ENCODE data around the gene TPD52L3.

TPD52L3 gene

GRCh38 chr9:6328103-6328502 is at the start of gene TPD52L3:
TSS of gene TPD52L3 (plus strand) at chr9:6328375. CDS start at chr9:6328596, 221 bp downstream.
- DNase-seq = no peak

- no peak for DNase-seq
These were observed 26.3 kb upstream of the TPD52L3 start for GRCh38 chr9:6301858-6302257.

- no peak for DNase-seq
These were observed 25.8 kb upstream of the TPD52L3 start for GRCh38 chr9:6302417-6302816.

- no peak for DNase-seq
These were observed 23.9 kb upstream of the TPD52L3 start for GRCh38 chr9:6304232-6304631.

GRCh38 chr9:6305954-6306563 is 22.1 kb upstream of the TPD52L3 start:
- DNase-seq = no peak

GRCh38 chr9:6307551-6308096 is 20.6 kb upstream of the TPD52L3 start:
- no peak for DNase-seq

- DNase-seq = no peak
These were observed 2.9 kb downstream of the TPD52L3 start for GRCh38 chr9:6330958-6331634.

- no peak for DNase-seq
These were observed 6.1 kb downstream of the TPD52L3 start for GRCh38 chr9:6334305-6334704.

- no peak for DNase-seq
These were observed 20.6 kb downstream of the TPD52L3 start for GRCh38 chr9:6348766-6349165.

- no peak for DNase-seq
These were observed 23.6 kb downstream of the TPD52L3 start for GRCh38 chr9:6351737-6352136.

GRCh38 chr9:6354072-6354686 is 26.0 kb downstream of the TPD52L3 start:
- peak in 1 of 2 experiments; percentile 7 for DNase-seq

GRCh38 chr9:6355728-6356127 is 27.6 kb downstream of the TPD52L3 start:
- DNase-seq = no peak

- no peak for DNase-seq
These were observed 28.3 kb downstream of the TPD52L3 start for GRCh38 chr9:6356441-6356840.

- no peak for DNase-seq
These were observed 28.7 kb downstream of the TPD52L3 start for GRCh38 chr9:6356904-6357303.

GRCh38 chr9:6367128-6367890 is 39.1 kb downstream of the TPD52L3 start:
- DNase-seq = no peak

- DNase-seq = no peak
These were observed 40.7 kb downstream of the TPD52L3 start for GRCh38 chr9:6368831-6369230.

All from stimulated activated CD4-positive, alpha-beta T cell treated with anti-CD3 and anti-CD28 coated beads, Interleukin-4, amount 100 ng/mL, for 4 hours (primary cell).